Measurements from ENCODE around the gene DHX57. TPM values are rescaled to one million over a fixed set of nuclear protein-coding genes. Genes with fewer than 3 reads are reported as not detected.
"Not testable (repeated sequence)": the region's sequence is repeated elsewhere in the genome, so short reads cannot be mapped to it uniquely, and the experiment has no call there.

DHX57 gene
- total RNA-seq, 1 donor from 2014 or later = 21.9 TPM

DNA sequence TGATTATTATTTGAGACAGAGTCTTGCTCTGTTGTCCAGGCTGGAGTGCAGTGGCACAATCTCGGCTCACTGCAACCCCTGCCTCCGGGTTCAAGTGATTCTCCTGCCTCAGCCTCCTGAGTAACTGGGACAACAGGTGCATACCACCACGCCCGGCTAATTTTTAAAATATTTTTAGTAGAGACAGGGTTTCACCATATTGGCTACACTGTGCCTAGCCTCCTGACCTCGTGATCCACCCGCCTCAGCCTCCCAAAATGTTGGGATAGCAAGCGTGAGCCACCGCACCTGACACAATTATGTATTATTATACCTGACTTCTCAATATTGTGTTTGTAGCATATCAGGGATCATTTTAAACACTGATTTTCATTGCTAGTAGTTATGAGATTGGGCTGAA is 83.4 kb downstream of the DHX57 start:
- H3K27me3 ChIP-seq (ENCODE audit: control insufficient read depth in 3 of 3, insufficient read depth in 3 of 3, low read length in 3 of 3); H3K4me1 ChIP-seq (ENCODE audit: control insufficient read depth in 3 of 3, insufficient read depth in 3 of 3, low read length in 3 of 3); H3K9me3 ChIP-seq (ENCODE audit: control insufficient read depth in 3 of 3, low read length in 3 of 3); H3K27ac ChIP-seq (ENCODE audit: low read depth, low read length); H3K36me3 ChIP-seq (ENCODE audit: control insufficient read depth in 3 of 3, insufficient read depth in 3 of 3, low read length in 3 of 3); H3K4me3 ChIP-seq (ENCODE audit: low read length in 3 of 3); H3K9ac ChIP-seq (ENCODE audit: low read depth in 1 of 3, low read length in 3 of 3): not testable (repeated sequence)

DNA sequence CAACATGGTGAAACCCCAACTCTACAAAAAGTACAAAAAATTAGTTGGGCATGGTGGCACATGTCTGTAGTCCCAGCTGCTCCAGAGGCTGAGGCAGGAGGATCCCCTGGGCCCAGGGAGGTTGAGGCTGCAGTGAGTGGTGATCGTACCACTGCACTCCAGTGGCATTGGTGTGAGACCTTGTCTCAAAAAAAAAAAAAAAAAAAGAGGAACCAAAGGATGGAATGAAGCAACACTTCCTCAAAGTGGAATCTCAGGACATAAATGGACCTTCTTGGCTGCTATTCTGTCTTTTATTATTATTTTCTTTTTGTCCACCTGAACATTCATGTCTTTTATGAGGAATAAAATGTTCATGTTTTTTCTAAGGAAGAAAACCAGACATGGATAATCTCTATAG is 84.0 kb downstream of the DHX57 start:
- H3K9ac ChIP-seq (ENCODE audit: low read depth in 1 of 3, low read length in 3 of 3) = no peak overlapping the region
- H3K36me3 ChIP-seq (ENCODE audit: control insufficient read depth in 3 of 3, insufficient read depth in 3 of 3, low read length in 3 of 3) = no peaks in the 10 kb centered on the region
- no peaks in the 10 kb centered on the region for H3K4me1 ChIP-seq (ENCODE audit: control insufficient read depth in 3 of 3, insufficient read depth in 3 of 3, low read length in 3 of 3)
- H3K9me3 ChIP-seq (ENCODE audit: control insufficient read depth in 3 of 3, low read length in 3 of 3) = no peaks in the 10 kb centered on the region
- no peak overlapping the region for H3K27ac ChIP-seq (ENCODE audit: low read depth, low read length)
- no peak overlapping the region for H3K4me3 ChIP-seq (ENCODE audit: low read length in 3 of 3)
- H3K27me3 ChIP-seq (ENCODE audit: control insufficient read depth in 3 of 3, insufficient read depth in 3 of 3, low read length in 3 of 3) = no peaks in the 10 kb centered on the region

DNA sequence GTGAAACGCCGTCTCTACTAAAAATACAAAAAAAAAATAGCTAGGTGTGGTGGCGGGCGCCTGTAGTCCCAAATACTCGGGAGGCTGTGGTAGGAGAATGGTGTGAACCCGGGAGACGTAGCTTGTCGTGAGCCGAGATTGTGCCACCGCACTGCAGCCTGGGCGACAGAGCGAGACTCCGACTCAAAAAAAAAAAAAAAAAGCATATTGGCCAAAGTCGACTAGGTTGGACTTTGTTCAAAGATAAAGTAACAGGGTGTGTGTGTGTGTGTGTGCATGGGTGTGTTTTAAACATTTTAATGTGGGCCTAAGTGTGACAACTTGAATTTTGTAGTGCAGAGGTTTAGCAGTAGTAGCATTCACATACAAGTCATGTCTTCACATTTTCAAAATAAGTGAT is 86.0 kb downstream of the DHX57 start:
- Histone ChIP-seq H3K27me3 (ENCODE audit: control insufficient read depth in 3 of 3, insufficient read depth in 3 of 3, low read length in 3 of 3) (no peaks in the 10 kb centered on the region), H3K9ac (ENCODE audit: low read depth in 1 of 3, low read length in 3 of 3) (no peak overlapping the region), H3K4me1 (ENCODE audit: control insufficient read depth in 3 of 3, insufficient read depth in 3 of 3, low read length in 3 of 3) (no peaks in the 10 kb centered on the region), H3K9me3 (ENCODE audit: control insufficient read depth in 3 of 3, low read length in 3 of 3) (no peaks in the 10 kb centered on the region), H3K27ac (ENCODE audit: low read depth, low read length) (no peak overlapping the region), H3K4me3 (ENCODE audit: low read length in 3 of 3) (no peak overlapping the region), H3K36me3 (ENCODE audit: control insufficient read depth in 3 of 3, insufficient read depth in 3 of 3, low read length in 3 of 3) (no peaks in the 10 kb centered on the region)

DNA sequence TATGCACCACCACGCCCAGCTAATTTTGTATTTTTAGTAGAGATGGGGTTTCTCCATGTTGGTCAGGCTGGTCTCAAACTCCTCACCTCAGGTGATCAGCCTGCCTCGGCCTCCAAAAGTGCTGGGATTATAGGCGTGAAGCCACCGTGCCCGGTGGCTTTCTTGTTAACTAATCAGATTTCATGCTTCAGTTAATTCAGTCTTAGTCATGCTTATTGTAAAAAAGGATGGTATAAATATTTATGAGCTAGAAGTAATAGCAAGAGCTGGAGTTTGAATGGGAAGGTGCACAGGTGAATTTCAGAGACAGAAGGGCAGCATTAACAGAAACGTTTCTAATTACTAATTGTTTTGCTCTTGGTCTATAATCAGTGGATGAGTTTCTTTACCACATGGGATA is 87.4 kb downstream of the DHX57 start:
- Histone ChIP-seq H3K9me3 (ENCODE audit: control insufficient read depth in 3 of 3, low read length in 3 of 3) (no peaks in the 10 kb centered on the region), H3K4me3 (ENCODE audit: low read length in 3 of 3) (no peak overlapping the region), H3K27me3 (ENCODE audit: control insufficient read depth in 3 of 3, insufficient read depth in 3 of 3, low read length in 3 of 3) (no peaks in the 10 kb centered on the region), H3K9ac (ENCODE audit: low read depth in 1 of 3, low read length in 3 of 3) (no peak overlapping the region), H3K4me1 (ENCODE audit: control insufficient read depth in 3 of 3, insufficient read depth in 3 of 3, low read length in 3 of 3) (no peaks in the 10 kb centered on the region), H3K36me3 (ENCODE audit: control insufficient read depth in 3 of 3, insufficient read depth in 3 of 3, low read length in 3 of 3) (no peaks in the 10 kb centered on the region), H3K27ac (ENCODE audit: low read depth, low read length) (no peak overlapping the region)

DNA sequence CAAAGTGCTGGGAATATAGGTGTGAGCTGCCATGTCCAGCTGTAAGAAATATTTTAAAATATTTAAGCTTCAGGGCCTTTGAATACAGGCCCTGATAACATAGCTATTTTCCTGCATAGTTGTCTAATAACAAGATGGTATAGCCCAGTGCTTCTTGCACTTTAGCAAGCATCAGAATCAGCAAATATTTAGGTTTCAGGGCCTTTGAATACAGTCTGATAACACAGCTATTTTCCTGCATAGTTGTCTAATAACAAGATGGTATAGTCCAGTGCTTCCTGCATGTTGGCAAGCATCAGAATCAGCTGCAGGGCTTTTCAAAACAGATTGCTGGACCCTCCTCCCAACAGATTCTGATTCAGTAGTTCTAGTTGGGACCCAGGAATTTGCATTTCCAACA is 92.1 kb downstream of the DHX57 start:
- Histone ChIP-seq H3K9me3 (ENCODE audit: control insufficient read depth in 3 of 3, low read length in 3 of 3) (no peaks in the 10 kb centered on the region), H3K4me3 (ENCODE audit: low read length in 3 of 3) (no peak overlapping the region), H3K9ac (ENCODE audit: low read depth in 1 of 3, low read length in 3 of 3) (no peak overlapping the region), H3K4me1 (ENCODE audit: control insufficient read depth in 3 of 3, insufficient read depth in 3 of 3, low read length in 3 of 3) (peaks cover 4 to 6% (median 4%) of the 10 kb centered on the region in 3 donors), H3K27me3 (ENCODE audit: control insufficient read depth in 3 of 3, insufficient read depth in 3 of 3, low read length in 3 of 3) (no peaks in the 10 kb centered on the region), H3K36me3 (ENCODE audit: control insufficient read depth in 3 of 3, insufficient read depth in 3 of 3, low read length in 3 of 3) (peaks cover 3 to 10% (median 9%) of the 10 kb centered on the region in 3 donors), H3K27ac (ENCODE audit: low read depth, low read length) (no peak overlapping the region)

DNA sequence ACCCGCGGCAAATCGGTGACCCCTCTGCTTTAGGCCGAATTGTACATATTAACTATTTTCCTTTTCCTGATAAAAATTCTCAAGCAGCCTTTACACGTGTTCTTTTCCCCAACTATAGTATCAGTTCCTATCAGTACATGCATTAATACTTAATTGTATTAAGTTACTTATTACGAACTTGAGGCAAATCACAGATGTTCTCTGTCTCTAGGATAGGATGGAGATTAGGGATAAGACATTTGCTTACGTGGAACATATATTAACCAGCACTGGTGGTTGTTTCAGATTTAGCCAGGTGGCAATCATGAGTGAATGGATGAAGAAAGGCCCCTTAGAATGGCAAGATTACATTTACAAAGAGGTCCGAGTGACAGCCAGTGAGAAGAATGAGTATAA is 97.0 kb downstream of the DHX57 start:
- no peaks in the 10 kb centered on the region for H3K27me3 ChIP-seq (ENCODE audit: control insufficient read depth in 3 of 3, insufficient read depth in 3 of 3, low read length in 3 of 3)
- no peaks in the 10 kb centered on the region for H3K9me3 ChIP-seq (ENCODE audit: control insufficient read depth in 3 of 3, low read length in 3 of 3)
- H3K27ac ChIP-seq (ENCODE audit: low read depth, low read length) = no peak overlapping the region
- peak overlapping the region; percentile 76 to 96 (median 84) for H3K4me3 ChIP-seq (ENCODE audit: low read length in 3 of 3)
- peaks cover 5 to 7% (median 6%) of the 10 kb centered on the region in 3 donors for H3K4me1 ChIP-seq (ENCODE audit: control insufficient read depth in 3 of 3, insufficient read depth in 3 of 3, low read length in 3 of 3)
- peaks cover 3 to 10% (median 9%) of the 10 kb centered on the region in 3 donors for H3K36me3 ChIP-seq (ENCODE audit: control insufficient read depth in 3 of 3, insufficient read depth in 3 of 3, low read length in 3 of 3)
- H3K9ac ChIP-seq (ENCODE audit: low read depth in 1 of 3, low read length in 3 of 3) = peak overlapping the region; percentile 75 to 83 (median 76)

DNA sequence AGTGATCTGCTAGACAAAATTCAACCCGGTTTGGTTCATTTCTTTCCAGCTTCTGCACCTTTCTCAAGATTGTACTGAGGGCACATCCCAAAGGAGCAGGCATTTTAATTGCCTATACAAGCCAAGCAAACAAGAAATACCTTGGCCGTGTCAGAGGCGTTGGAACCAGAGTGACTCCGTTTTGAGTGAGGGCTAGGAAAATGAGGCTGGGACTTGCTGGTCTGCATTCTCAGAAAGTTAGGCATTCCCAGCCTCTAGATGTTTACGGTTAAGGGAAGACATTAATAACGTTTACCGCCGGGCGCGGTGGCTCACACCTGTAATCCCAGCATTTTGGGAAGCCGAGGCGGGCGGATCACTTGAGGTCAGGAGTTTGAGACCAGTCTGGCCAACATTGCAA is 99.2 kb downstream of the DHX57 start:
- H3K36me3 ChIP-seq (ENCODE audit: control insufficient read depth in 3 of 3, insufficient read depth in 3 of 3, low read length in 3 of 3) = peaks cover under 1 to 5% (median 5%) of the 10 kb centered on the region in 3 donors
- H3K27ac ChIP-seq (ENCODE audit: low read depth, low read length) = no peak overlapping the region
- no peaks in the 10 kb centered on the region for H3K9me3 ChIP-seq (ENCODE audit: control insufficient read depth in 3 of 3, low read length in 3 of 3)
- no peak overlapping the region for H3K4me3 ChIP-seq (ENCODE audit: low read length in 3 of 3)
- peak overlapping the region in 1 of 3 donors; percentile 3 for H3K9ac ChIP-seq (ENCODE audit: low read depth in 1 of 3, low read length in 3 of 3)
- H3K27me3 ChIP-seq (ENCODE audit: control insufficient read depth in 3 of 3, insufficient read depth in 3 of 3, low read length in 3 of 3) = no peaks in the 10 kb centered on the region
- H3K4me1 ChIP-seq (ENCODE audit: control insufficient read depth in 3 of 3, insufficient read depth in 3 of 3, low read length in 3 of 3) = peaks cover 5 to 7% (median 6%) of the 10 kb centered on the region in 3 donors

DNA sequence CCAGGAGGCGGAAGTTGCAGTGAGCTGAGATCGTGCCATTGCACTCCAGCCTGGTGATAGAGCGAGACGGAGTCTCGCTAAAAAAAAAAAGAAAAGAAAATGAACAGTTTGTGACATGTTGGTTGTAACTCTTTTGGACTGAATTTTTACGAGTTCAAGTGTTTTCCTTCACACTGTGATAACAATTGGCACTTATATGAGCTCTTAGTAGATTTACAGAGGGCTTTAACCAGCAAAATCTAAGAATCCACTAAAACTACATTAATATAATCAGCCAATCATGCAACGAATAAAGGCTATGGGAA is 99.9 kb downstream of the DHX57 start:
- no peak overlapping the region for H3K4me3 ChIP-seq (ENCODE audit: low read length in 3 of 3)
- H3K27ac ChIP-seq (ENCODE audit: low read depth, low read length) = no peak overlapping the region
- no peaks in the 10 kb centered on the region for H3K27me3 ChIP-seq (ENCODE audit: control insufficient read depth in 3 of 3, insufficient read depth in 3 of 3, low read length in 3 of 3)
- no peaks in the 10 kb centered on the region for H3K9me3 ChIP-seq (ENCODE audit: control insufficient read depth in 3 of 3, low read length in 3 of 3)
- H3K36me3 ChIP-seq (ENCODE audit: control insufficient read depth in 3 of 3, insufficient read depth in 3 of 3, low read length in 3 of 3) = no peaks in the 10 kb centered on the region
- H3K9ac ChIP-seq (ENCODE audit: low read depth in 1 of 3, low read length in 3 of 3) = no peak overlapping the region
- H3K4me1 ChIP-seq (ENCODE audit: control insufficient read depth in 3 of 3, insufficient read depth in 3 of 3, low read length in 3 of 3) = peaks cover 5 to 7% (median 6%) of the 10 kb centered on the region in 3 donors

DNA sequence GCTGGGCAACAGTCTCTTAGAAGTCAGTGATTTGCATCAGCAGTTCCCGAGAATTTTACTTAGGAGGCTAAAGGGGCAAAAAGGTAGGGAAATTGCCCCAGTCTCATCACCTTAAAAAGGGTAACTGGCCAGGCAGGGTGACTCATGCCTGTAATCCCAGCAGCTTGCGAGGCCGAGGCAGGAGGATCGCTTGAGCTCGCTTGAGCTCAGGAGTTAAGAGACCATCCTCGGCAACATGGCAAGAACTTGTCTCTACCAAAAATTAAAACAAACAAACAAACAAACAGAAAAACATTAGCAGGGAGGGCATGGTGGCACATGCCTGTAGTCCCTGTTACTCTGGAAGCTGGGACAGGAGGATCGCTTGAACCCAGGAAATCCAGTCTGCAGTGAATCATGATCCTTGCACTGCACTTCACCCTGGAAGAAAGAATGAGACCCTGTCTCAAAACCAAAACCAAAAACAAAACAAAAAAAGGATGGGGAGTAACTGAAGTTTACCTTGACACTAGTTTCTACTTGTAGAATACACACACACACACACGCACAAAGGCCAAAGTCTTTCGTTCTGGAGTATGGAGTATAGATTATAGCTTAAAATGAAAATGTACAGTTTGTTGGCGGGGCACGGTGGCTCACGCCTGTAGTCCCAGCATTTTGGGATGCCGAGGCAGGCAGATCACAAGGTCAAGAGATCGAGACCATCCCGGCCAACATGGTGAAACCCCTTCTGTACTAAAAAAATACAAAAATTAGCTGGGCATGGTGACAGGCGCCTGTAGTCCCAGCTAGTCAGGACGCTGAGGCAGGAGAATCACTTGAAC is 100.4 kb downstream of the DHX57 start:
- Histone ChIP-seq H3K4me1 (ENCODE audit: control insufficient read depth in 3 of 3, insufficient read depth in 3 of 3, low read length in 3 of 3) (peaks cover 5 to 7% (median 6%) of the 10 kb centered on the region in 3 donors), H3K27me3 (ENCODE audit: control insufficient read depth in 3 of 3, insufficient read depth in 3 of 3, low read length in 3 of 3) (no peaks in the 10 kb centered on the region), H3K27ac (ENCODE audit: low read depth, low read length) (no peak overlapping the region), H3K36me3 (ENCODE audit: control insufficient read depth in 3 of 3, insufficient read depth in 3 of 3, low read length in 3 of 3) (no peaks in the 10 kb centered on the region), H3K9me3 (ENCODE audit: control insufficient read depth in 3 of 3, low read length in 3 of 3) (no peaks in the 10 kb centered on the region), H3K4me3 (ENCODE audit: low read length in 3 of 3) (no peak overlapping the region), H3K9ac (ENCODE audit: low read depth in 1 of 3, low read length in 3 of 3) (no peak overlapping the region)

DNA sequence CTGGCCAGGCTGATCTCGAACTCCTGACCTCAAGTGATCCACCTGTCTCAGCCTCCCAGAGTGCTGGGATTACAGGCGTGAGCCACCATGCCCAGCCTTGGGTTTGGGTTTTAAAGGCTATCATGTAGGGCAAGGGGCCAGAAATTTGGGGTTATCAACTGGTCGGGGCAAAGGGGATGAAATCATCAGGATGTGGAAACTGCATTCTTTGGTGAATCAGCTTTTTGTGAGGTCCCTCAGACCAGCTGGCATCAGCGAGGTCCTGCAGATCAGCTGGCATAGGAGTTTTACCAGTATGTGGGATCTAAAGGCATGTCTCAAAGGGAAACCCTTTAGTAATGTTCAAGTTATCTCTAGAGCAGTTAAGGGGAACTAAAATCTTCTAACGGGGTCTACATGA is 104.1 kb downstream of the DHX57 start:
- no peaks in the 10 kb centered on the region for H3K4me1 ChIP-seq (ENCODE audit: control insufficient read depth in 3 of 3, insufficient read depth in 3 of 3, low read length in 3 of 3)
- no peaks in the 10 kb centered on the region for H3K9me3 ChIP-seq (ENCODE audit: control insufficient read depth in 3 of 3, low read length in 3 of 3)
- no peak overlapping the region for H3K4me3 ChIP-seq (ENCODE audit: low read length in 3 of 3)
- H3K9ac ChIP-seq (ENCODE audit: low read depth in 1 of 3, low read length in 3 of 3) = no peak overlapping the region
- no peak overlapping the region for H3K27ac ChIP-seq (ENCODE audit: low read depth, low read length)
- no peaks in the 10 kb centered on the region for H3K36me3 ChIP-seq (ENCODE audit: control insufficient read depth in 3 of 3, insufficient read depth in 3 of 3, low read length in 3 of 3)
- no peaks in the 10 kb centered on the region for H3K27me3 ChIP-seq (ENCODE audit: control insufficient read depth in 3 of 3, insufficient read depth in 3 of 3, low read length in 3 of 3)
